ENCODE data around the gene SPATA12. TPM values are rescaled to one million over a fixed set of nuclear protein-coding genes. Genes with fewer than 3 reads are reported as not detected.

The SPATA12 gene
- total and polyA plus RNA-seq, 2 experiments from 2014 or later = 0.10 to 0.65 TPM

DNA sequence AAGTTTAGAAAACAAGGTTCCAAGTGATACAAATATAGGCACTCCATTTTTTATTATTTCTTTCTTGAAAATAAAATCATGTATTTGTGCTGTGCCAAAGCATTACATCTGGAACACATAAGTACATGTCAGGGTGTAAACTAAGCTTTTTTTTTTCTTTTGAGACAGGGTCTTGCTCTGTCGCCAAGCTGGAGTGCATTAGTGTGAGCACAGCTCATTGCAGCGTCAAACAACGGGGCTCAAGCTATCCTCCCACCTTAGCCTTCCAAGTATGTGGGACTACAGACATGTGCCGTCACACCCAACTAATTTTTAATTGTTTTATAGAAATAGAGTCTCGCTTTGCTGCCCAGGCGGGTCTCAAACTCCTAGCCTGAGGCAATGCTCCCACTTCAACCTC is 9.0 kb downstream of the SPATA12 start:
- Histone ChIP-seq H2AFZ (no peak overlapping the region), H3K36me3 (ENCODE audit: insufficient read depth) (no peaks in the 10 kb centered on the region), H4K20me1 (replicated peaks; ENCODE audit: insufficient read depth) (no peaks in the 10 kb centered on the region; the same call in 1 of the 2 replicates), H3K9me2 (ENCODE audit: insufficient read depth) (no peaks in the 10 kb centered on the region), H3K4me1 (ENCODE audit: insufficient read depth) (no peaks in the 10 kb centered on the region), H3K27me3 (ENCODE audit: insufficient read depth) (no peaks in the 10 kb centered on the region), H3K4me2 (no peak overlapping the region), H3F3A (replicated peaks; ENCODE audit: low read depth) (0 out of 2 replicates have a peak, but pooled peaks cover 2% of the 10 kb centered on the region), H3K79me2 (replicated peaks; ENCODE audit: insufficient read depth) (no peaks in the 10 kb centered on the region; the same call in 1 of the 2 replicates), H3K4me3 (no peak overlapping the region), H3K27ac (ENCODE audit: low read depth) (no peak overlapping the region)
- peaks cover 2% of the 10 kb centered on the region for H3K4me1 Mint-ChIP-seq
- peaks cover 5% of the 10 kb centered on the region for H3K27me3 Mint-ChIP-seq (ENCODE audit: insufficient read depth, low read depth, poor library complexity)
- peaks cover 10% of the 10 kb centered on the region; the same call in 2 of the 3 replicates for H3K36me3 Mint-ChIP-seq (ENCODE audit: low read depth)
- H3K4me3 Mint-ChIP-seq = no peak overlapping the region
- no peak for TF ChIP-seq POLR2AphosphoS5 (IDR thresholded peaks at IDR 0.05; ENCODE audit: low read depth)
- no peak for TF ChIP-seq ZNF462 (CRISPR knock-in tag; IDR thresholded peaks at IDR 0.05)
- no peak for TF ChIP-seq ETS1 (IDR thresholded peaks at IDR 0.05)
- TF ChIP-seq STAT1 (IDR thresholded peaks at IDR 0.05; ENCODE audit: unreplicated experiment) = no peak
- no peak for TF ChIP-seq EZH2 (IDR thresholded peaks at IDR 0.05; ENCODE audit: low read depth, unreplicated experiment)
- no peak for TF ChIP-seq JUNB (IDR thresholded peaks at IDR 0.05; ENCODE audit: unreplicated experiment)
- TF ChIP-seq REST (IDR thresholded peaks at IDR 0.05; ENCODE audit: unreplicated experiment) = no peak
- TF ChIP-seq ZNF331 (CRISPR knock-in tag; IDR thresholded peaks at IDR 0.05; ENCODE audit: low read depth) = no peak
- TF ChIP-seq NANOG (IDR thresholded peaks at IDR 0.05; ENCODE audit: borderline replicate concordance) = no peak
- no peak for TF ChIP-seq EZH2phosphoT487 (IDR thresholded peaks at IDR 0.05; ENCODE audit: unreplicated experiment)
- no peak for TF ChIP-seq CREB1 (CRISPR knock-in tag; IDR thresholded peaks at IDR 0.05; ENCODE audit: low read depth)
- TF ChIP-seq ZNF114 (CRISPR knock-in tag; IDR thresholded peaks at IDR 0.05) = no peak
- TF ChIP-seq, protein P1, sequence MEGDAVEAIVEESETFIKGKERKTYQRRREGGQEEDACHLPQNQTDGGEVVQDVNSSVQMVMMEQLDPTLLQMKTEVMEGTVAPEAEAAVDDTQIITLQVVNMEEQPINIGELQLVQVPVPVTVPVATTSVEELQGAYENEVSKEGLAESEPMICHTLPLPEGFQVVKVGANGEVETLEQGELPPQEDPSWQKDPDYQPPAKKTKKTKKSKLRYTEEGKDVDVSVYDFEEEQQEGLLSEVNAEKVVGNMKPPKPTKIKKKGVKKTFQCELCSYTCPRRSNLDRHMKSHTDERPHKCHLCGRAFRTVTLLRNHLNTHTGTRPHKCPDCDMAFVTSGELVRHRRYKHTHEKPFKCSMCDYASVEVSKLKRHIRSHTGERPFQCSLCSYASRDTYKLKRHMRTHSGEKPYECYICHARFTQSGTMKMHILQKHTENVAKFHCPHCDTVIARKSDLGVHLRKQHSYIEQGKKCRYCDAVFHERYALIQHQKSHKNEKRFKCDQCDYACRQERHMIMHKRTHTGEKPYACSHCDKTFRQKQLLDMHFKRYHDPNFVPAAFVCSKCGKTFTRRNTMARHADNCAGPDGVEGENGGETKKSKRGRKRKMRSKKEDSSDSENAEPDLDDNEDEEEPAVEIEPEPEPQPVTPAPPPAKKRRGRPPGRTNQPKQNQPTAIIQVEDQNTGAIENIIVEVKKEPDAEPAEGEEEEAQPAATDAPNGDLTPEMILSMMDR (conservative IDR thresholded peaks at IDR 0.05; ENCODE audit: low read depth in 2 of 2) = no peak
- peaks cover 4% of the 10 kb centered on the region; the same call in 1 of the 3 replicates for H3K9me3 Mint-ChIP-seq
- DNase-seq (ENCODE audit: low spot score) (no peak), ATAC-seq (no peak)
- H3K27ac Mint-ChIP-seq = no peak overlapping the region

Data from GM23338 (cell line).